Measurements from ENCODE around the gene MTIF2. TPM values are rescaled to one million over a fixed set of nuclear protein-coding genes. Genes with fewer than 3 reads are reported as not detected.
A peak's percentile ranks its signal among the peaks of the same experiment; 100 is the strongest.
"Not testable (repeated sequence)": the region's sequence is repeated elsewhere in the genome, so short reads cannot be mapped to it uniquely, and the experiment has no call there.

Gene MTIF2
- total RNA-seq, 1 donor from 2014 or later = 72.1 TPM

DNA sequence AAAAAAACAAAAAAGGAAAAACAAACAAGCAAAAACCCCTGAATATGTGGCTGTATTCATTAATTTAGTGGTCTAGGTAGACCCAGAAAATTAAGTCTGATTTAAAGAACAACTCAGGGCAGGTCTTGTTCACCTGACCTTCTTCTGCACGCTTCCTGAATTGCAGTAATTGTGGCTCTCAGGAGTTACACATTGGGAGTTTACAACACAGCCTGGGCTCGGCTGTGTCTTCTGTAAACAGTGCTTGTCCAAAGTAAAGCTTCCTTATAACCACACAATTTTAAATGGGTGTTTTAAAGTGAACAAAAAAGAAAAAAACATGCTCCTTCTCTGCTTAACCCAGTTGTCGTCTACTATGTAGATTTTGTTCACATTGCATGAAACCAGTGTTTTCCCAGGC is 8.3 kb upstream of the MTIF2 start:
- Histone ChIP-seq H3K27me3 (ENCODE audit: control insufficient read depth, insufficient read depth, low read length) (no peaks in the 10 kb centered on the region), H3K36me3 (ENCODE audit: control insufficient read depth, insufficient read depth, low read length) (no peaks in the 10 kb centered on the region), H3K4me3 (ENCODE audit: low read depth, low read length) (no peak overlapping the region)
- DNase-seq (ENCODE audit: low read depth) = no peak
- no peak for FAIRE-seq
- TF ChIP-seq, protein P1, sequence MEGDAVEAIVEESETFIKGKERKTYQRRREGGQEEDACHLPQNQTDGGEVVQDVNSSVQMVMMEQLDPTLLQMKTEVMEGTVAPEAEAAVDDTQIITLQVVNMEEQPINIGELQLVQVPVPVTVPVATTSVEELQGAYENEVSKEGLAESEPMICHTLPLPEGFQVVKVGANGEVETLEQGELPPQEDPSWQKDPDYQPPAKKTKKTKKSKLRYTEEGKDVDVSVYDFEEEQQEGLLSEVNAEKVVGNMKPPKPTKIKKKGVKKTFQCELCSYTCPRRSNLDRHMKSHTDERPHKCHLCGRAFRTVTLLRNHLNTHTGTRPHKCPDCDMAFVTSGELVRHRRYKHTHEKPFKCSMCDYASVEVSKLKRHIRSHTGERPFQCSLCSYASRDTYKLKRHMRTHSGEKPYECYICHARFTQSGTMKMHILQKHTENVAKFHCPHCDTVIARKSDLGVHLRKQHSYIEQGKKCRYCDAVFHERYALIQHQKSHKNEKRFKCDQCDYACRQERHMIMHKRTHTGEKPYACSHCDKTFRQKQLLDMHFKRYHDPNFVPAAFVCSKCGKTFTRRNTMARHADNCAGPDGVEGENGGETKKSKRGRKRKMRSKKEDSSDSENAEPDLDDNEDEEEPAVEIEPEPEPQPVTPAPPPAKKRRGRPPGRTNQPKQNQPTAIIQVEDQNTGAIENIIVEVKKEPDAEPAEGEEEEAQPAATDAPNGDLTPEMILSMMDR (IDR thresholded peaks at IDR 0.05; ENCODE audit: insufficient read depth, low read length, severe bottlenecking) = no peak

DNA sequence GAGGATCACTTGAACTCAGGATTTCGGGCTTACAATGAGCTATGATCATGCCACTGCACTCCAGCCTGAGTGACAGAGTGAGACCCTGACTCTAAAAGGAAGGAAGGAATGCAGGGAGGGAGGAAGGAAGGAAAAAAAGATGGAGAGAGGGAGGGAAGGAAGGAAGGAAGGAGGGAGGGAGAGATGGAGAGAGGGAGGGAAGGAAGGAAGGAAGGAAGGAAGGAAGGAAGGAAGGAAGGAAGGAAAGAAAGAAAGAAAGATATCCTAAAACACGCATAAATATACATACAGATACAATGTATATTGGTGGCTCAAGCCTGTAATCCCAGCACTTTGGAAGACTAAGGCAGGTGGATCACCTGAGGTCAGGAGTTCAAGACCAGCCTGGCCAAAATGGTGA is 5.3 kb upstream of the MTIF2 start:
- H3K27me3 ChIP-seq (ENCODE audit: control insufficient read depth, insufficient read depth, low read length); H3K36me3 ChIP-seq (ENCODE audit: control insufficient read depth, insufficient read depth, low read length); DNase-seq (ENCODE audit: low read depth); FAIRE-seq; H3K4me3 ChIP-seq (ENCODE audit: low read depth, low read length): not testable (repeated sequence)

DNA sequence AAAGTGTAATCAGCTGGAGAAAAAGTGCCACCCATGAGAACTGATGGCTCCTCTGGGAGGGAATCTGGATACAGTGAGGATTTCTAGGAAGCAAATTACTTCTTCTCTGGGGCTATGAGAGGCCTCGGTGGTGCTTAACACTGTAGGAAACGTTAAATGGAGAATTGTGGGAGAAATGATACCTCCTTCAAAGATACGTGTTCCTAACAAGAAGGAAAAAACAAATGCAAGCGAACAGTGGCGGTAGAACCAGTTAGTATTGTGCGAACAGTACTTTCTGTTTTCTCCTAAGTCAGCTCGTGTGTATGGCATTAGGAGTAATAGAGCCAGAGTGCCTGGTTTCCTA is 587 bp upstream of the MTIF2 start:
- DNase-seq (ENCODE audit: low read depth) (peak; percentile 18), FAIRE-seq (no peak)
- Histone ChIP-seq H3K36me3 (ENCODE audit: control insufficient read depth, insufficient read depth, low read length) (peaks cover 3% of the 10 kb centered on the region), H3K27me3 (ENCODE audit: control insufficient read depth, insufficient read depth, low read length) (no peaks in the 10 kb centered on the region), H3K4me3 (ENCODE audit: low read depth, low read length) (peak overlapping the region; percentile 81)
- TF ChIP-seq, protein P1 (IDR thresholded peaks at IDR 0.05; ENCODE audit: insufficient read depth, low read length, severe bottlenecking) = no peak

DNA sequence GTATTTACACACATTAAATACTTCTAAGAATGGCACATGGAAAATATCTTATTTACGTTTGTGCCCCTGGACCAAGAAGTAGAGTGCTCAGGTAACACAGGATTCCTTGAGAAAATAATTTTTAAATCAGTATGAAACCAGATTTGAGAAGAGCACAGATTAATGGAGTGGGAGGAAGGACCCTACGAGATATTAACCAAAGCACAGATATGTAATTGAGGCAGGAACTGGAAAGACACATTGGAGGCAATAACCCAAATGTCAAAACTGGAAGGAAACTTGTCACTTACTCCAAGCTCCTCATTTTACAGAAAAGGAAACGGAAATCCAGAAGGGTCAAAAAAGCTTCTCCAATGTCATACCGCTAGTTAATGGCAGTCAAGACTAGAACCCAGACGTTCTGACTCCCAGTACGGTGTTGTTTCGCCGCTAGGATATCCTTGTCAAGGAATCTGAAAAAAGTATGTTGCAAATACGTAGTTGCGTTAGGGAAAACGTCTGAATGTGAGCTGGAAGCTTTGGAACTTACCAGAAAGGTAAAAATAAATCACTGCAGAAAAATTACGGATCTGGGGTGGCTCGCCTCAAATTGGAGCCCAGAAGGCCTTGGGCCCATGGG is 634 bp downstream of the MTIF2 start:
- H3K27me3 ChIP-seq (ENCODE audit: control insufficient read depth, insufficient read depth, low read length) = no peaks in the 10 kb centered on the region
- DNase-seq (ENCODE audit: low read depth) (peak; percentile 15), FAIRE-seq (no peak)
- peaks cover 6% of the 10 kb centered on the region for H3K36me3 ChIP-seq (ENCODE audit: control insufficient read depth, insufficient read depth, low read length)
- TF ChIP-seq, protein P1 (IDR thresholded peaks at IDR 0.05; ENCODE audit: insufficient read depth, low read length, severe bottlenecking) = no peak
- peak overlapping the region; percentile 81 for H3K4me3 ChIP-seq (ENCODE audit: low read depth, low read length)

DNA sequence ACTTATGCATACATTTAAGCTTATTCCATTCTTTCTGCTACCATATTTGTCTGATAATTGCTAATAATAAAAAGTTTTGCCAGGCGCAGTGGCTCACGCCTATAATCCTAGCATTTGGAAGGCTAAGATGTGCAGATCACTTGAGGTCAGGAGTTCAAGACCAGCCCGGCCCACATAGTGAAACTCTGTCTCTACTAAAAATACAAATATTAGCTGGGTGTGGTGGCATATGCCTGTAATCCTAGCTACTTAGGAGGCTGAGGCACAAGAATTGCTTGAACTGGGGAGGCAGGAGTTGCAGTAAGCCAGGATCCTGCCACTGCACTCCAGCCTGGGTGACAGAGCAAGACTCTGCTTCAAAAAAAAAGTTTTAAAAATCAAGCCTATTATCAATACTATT is 9.4 kb downstream of the MTIF2 start:
- not testable (repeated sequence) for H3K4me3 ChIP-seq (ENCODE audit: low read depth, low read length); DNase-seq (ENCODE audit: low read depth); H3K27me3 ChIP-seq (ENCODE audit: control insufficient read depth, insufficient read depth, low read length); H3K36me3 ChIP-seq (ENCODE audit: control insufficient read depth, insufficient read depth, low read length); FAIRE-seq

DNA sequence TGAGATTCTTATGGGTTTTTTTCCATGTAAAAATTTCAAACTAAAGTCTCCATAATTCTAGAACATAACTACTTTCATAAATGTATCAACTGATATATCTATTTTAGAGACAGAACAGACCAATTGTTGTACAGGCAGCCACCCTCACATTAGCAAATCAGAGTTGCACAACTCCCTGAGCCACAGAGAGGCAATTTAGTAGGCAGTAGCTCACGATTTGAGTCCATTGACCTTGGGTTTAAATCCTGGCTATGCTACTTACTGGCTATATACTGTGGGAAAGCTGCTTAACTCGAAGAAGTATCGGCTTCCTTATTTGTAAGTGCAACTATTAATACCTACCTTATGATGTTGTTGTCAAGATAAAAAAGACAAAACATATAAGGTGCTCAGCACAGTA is 16.2 kb downstream of the MTIF2 start:
- no peaks in the 10 kb centered on the region for H3K27me3 ChIP-seq (ENCODE audit: control insufficient read depth, insufficient read depth, low read length)
- H3K4me3 ChIP-seq (ENCODE audit: low read depth, low read length) = no peak overlapping the region
- FAIRE-seq (no peak), DNase-seq (ENCODE audit: low read depth) (no peak)
- H3K36me3 ChIP-seq (ENCODE audit: control insufficient read depth, insufficient read depth, low read length) = peaks cover 9% of the 10 kb centered on the region
- TF ChIP-seq, protein P1 (IDR thresholded peaks at IDR 0.05; ENCODE audit: insufficient read depth, low read length, severe bottlenecking) = no peak

DNA sequence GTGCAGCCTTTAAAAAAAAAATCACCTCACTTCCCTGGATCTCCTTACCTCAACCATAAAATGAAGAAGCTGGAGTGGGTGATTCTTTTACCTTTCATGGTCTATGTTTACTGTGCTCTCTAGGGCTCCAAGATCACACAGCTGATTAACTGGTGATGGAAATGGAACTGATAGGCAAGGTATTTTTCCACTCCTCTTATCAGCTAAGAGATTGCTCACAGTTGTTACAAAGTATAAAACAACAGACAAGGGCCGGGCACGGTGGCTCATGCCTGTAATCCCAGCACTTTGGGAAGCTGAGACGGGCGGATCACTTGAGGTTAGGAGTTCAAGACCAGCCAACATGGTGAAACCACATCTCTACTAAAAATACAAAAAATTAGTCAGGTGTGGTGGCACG is 22.0 kb downstream of the MTIF2 start:
- Histone ChIP-seq H3K4me3 (ENCODE audit: low read depth, low read length) (no peak overlapping the region), H3K27me3 (ENCODE audit: control insufficient read depth, insufficient read depth, low read length) (no peaks in the 10 kb centered on the region), H3K36me3 (ENCODE audit: control insufficient read depth, insufficient read depth, low read length) (peaks cover 7% of the 10 kb centered on the region)
- no peak for DNase-seq (ENCODE audit: low read depth)
- TF ChIP-seq, protein P1 (IDR thresholded peaks at IDR 0.05; ENCODE audit: insufficient read depth, low read length, severe bottlenecking) = no peak
- no peak for FAIRE-seq
